H1 (cell line): ENCODE measurements around the gene CTNNA3.

Experiments used
- CTCF ChIP-seq, 3 experiments: IDR thresholded peaks; 1 replicate in 2 of 3; 2 replicates in 1 of 3; pipeline versions ENCODE4 v1.5.1 to v1.6.1; 2011; ENCODE audit warnings: low read length in 3 of 3, mild to moderate bottlenecking in 3 of 3, inconsistent platforms in 2 of 3, low read depth in 1 of 3, moderate library complexity in 1 of 3; ENCODE audit not compliant: insufficient read depth in 1 of 3; ENCODE audit errors: control extremely low read depth in 1 of 3
- POLR2A ChIP-seq, 2 experiments: IDR thresholded peaks; 1 replicate in 1 of 2; 2 replicates in 1 of 2; pipeline ENCODE4 v1.6.1; 2011; ENCODE audit warnings: low read depth in 2 of 2, low read length in 2 of 2, mild to moderate bottlenecking in 2 of 2; ENCODE audit errors: control extremely low read depth in 1 of 2
- RAD21 ChIP-seq, 2 experiments: IDR thresholded peaks in 1 of 2; conservative IDR thresholded peaks in 1 of 2; 2 replicates each; pipeline ENCODE4 v1.6.1; 2011; ENCODE audit warnings: low read depth in 2 of 2, low read length in 2 of 2, improper control_type of control experiment in 1 of 2, inconsistent platforms in 1 of 2, mild to moderate bottlenecking in 1 of 2, moderate library complexity in 1 of 2
- SIX5 ChIP-seq: IDR thresholded peaks from 2 replicates; pipeline ENCODE4 v1.6.1; 2011; ENCODE audit warnings: mild to moderate bottlenecking, low read depth, low read length
- TEAD4 ChIP-seq: IDR thresholded peaks from 2 replicates; pipeline ENCODE4 v1.6.1; 2012; ENCODE audit warnings: low read depth, low read length, inconsistent platforms, mixed read lengths
- YY1 ChIP-seq: IDR thresholded peaks from 2 replicates; pipeline ENCODE4 v1.6.1; 2011; ENCODE audit warnings: low read depth, mild to moderate bottlenecking, low read length

DNA sequence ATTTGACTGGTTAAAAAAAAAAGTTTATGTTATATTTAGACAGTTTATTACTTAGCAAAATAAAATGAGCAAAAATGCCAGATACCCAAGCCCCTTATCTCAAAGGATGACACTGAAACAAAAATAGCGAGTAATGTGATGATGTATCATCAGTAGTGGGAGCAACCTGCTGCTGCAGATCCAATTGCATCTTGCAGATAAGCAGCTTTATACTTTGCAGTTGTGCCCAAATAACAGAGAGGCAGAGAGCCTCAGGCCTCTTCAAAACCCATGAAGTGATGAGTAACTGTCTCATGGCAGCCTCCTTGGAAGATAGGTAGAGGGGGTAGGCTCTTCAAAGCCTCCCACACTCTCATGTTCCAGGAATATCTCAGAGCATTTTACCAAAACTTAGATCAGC, 1238.4 kb downstream of the CTNNA3 start:
- no peak for TF ChIP-seq TEAD4
- no peak for TF ChIP-seq POLR2A (IDR thresholded peaks at IDR 0.05; ENCODE audit: control extremely low read depth in 1 of 2, low read depth in 2 of 2, low read length in 2 of 2)
- TF ChIP-seq SIX5: no peak
- TF ChIP-seq CTCF (IDR thresholded peaks at IDR 0.05; ENCODE audit: control extremely low read depth in 1 of 3, insufficient read depth in 1 of 3, low read depth in 1 of 3, low read length in 3 of 3): no peak
- TF ChIP-seq YY1: no peak
- TF ChIP-seq RAD21 (IDR thresholded peaks at IDR 0.05 in 1 of 2, conservative IDR thresholded peaks at IDR 0.05 in 1 of 2; ENCODE audit: low read depth in 2 of 2, low read length in 2 of 2): no peak
